Thyroid gland (tissue), 4 donors: Measurements from ENCODE around the gene GOLGA7B.

Experiments used
- POLR2A ChIP-seq, 2 donors: fragments of 450-650 bp; IDR thresholded peaks; one replicate each; pipeline ENCODE4 v1.6.1; 2017; ENCODE audit warnings: antibody characterized with exemption in 2 of 2, mild to moderate bottlenecking in 2 of 2, moderate library complexity in 1 of 2
- TF ChIP-seq, protein P1 (sequence below), 6 experiments: fragments of 200-600 bp in 3 of 6; fragments of 450-650 bp in 3 of 6; sonication (generic) in 3 of 6; IDR thresholded peaks; one replicate each; pipeline ENCODE4 v1.5.1; 2016 to 2019; ENCODE audit warnings: antibody characterized with exemption in 6 of 6, mild to moderate bottlenecking in 2 of 6, inconsistent platforms in 1 of 6, moderate library complexity in 1 of 6

DNA sequence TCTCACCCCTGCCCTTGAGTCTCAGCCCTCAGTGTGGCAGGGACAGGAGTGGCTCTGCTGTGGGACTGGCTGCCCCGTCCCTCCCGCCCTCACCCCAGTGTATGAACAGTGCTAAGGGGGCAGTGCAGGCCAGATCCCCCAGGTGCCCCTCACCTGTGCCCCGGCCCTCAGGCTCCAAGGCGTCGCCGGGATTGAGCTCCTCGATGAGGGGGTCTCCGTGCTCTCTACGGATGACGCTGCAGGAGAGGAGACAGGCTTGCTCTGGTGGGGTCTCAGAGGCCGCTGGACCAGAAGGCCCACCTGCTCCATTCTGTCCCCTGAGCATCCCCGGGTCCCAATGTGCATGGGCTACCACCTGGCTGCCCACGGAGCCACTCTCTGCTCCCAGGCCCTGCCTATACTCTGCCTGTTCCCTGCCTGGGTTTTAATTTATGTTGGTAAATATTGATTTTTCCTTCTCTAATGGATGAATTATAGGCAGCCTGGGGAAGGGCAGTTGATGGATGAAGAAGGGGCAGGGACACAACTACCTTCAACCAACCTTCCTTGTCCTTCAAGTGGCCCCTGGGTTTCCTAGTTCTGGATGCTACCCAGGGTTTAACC, 47.2 kb downstream of the GOLGA7B start:
- TF ChIP-seq, protein P1, sequence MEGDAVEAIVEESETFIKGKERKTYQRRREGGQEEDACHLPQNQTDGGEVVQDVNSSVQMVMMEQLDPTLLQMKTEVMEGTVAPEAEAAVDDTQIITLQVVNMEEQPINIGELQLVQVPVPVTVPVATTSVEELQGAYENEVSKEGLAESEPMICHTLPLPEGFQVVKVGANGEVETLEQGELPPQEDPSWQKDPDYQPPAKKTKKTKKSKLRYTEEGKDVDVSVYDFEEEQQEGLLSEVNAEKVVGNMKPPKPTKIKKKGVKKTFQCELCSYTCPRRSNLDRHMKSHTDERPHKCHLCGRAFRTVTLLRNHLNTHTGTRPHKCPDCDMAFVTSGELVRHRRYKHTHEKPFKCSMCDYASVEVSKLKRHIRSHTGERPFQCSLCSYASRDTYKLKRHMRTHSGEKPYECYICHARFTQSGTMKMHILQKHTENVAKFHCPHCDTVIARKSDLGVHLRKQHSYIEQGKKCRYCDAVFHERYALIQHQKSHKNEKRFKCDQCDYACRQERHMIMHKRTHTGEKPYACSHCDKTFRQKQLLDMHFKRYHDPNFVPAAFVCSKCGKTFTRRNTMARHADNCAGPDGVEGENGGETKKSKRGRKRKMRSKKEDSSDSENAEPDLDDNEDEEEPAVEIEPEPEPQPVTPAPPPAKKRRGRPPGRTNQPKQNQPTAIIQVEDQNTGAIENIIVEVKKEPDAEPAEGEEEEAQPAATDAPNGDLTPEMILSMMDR (IDR thresholded peaks at IDR 0.05): no peak
- no peak for TF ChIP-seq POLR2A (IDR thresholded peaks at IDR 0.05)
